Iris pigment epithelial cell (primary cell): ENCODE results near the gene SLC16A3.
"Not testable (repeated sequence)": the region's sequence is repeated elsewhere in the genome, so short reads cannot be mapped to it uniquely, and the experiment has no call there.

Experiments used
- DNase-seq: peaks from one replicate; pipeline ENCODE4 v3.0.0-alpha.2; 2011; ENCODE audit warnings: low read depth

The SLC16A3 gene

DNA sequence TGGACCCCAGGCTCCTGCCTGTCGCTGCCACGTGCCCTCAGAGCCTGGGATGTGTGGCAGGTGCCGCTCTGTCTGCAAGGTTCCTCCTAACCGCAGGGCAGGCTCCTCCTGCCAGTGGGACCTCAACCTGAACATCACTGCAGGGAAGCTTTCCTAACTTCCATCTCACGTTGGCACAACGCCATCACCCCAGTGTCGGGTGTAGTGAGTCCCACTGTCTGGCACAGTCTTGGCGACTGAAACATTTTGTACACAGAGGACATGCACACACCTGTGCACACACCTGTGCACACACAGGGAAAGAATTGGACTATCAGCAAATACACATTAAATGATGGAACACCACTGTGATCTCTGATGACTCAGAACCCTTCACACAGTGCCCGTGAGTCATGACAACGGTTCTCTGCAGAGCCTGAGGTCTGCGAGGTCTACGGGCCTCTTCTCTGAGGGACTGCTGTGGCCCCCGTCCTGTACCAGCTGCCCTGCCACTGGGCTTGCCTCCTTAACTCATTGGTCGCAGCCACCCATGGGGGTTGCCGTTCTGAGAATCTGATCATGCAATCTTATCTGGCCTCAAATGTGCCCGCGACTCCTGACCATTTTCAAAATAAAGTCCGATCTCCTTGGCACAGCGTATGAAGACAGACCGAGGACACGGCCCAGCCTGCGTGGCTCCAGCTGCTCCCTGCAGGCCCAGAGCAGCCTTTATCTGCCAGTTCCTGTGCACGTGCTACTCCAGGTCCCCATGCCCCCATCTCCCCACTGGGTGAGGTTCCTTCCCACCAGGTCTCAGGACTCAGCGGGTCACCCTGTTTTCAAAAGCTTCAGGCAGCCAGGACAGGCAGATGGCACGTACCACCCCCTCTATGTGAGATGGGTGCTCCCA is 23.8 kb upstream of the SLC16A3 start:
- peak; percentile 85 for DNase-seq

DNA sequence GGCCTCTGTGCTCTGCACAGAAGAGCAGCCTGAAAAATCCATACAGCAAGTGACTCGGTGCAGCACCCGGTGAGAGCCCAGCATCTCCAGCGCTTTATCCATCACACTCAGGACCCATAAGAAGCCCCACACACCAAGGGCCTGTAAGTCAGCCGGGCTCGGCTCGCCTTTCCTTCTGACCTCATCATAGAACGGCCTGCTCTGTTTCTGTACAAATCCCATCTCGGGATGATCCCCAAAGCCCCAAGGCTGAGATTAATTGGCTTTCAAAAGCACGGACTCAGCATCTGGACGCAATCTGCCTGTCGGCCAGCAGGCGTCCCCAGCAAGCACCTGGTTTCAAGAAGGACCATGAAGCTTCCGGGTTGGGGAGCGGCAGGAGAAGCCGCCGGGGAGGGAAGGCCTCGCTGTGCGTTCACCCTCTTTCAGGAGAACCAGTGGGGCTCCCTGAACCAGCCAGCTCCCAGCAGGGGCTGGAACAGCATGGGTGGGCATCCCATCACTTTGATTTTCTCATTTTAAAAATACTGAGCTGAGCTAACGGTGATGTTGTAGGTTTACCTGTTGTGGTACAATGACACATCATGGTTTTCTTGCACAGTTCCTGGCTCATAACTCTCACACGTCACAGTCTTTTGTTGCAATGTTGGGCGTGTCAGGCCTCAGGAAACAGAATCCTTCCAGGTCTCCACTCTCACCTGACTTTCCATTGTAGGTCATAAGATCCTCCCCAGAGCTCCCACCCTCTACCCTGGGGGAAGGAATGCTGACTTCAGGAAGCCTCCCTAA is 22.9 kb upstream of the SLC16A3 start:
- peak; percentile 90 for DNase-seq

DNA sequence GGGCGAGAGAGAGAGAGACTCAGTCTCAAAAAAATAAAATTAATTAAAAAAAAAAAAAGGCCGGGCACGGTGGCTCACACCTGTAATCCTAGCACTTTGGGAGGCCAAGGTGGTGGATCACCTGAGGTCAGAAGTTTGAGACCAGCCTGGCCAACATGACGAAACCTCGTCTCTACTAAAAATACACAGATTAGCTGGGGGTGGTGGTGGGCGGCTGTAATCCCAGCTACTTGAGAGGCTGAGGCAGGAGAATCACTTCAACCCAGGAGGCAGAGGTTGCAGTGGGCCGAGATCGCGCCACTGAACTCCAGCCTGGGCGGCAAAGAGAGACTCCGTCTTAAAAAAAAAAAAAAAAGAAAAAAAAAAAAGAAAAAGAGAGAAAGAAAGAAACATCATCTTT is 18.2 kb upstream of the SLC16A3 start:
- DNase-seq: not testable (repeated sequence)

DNA sequence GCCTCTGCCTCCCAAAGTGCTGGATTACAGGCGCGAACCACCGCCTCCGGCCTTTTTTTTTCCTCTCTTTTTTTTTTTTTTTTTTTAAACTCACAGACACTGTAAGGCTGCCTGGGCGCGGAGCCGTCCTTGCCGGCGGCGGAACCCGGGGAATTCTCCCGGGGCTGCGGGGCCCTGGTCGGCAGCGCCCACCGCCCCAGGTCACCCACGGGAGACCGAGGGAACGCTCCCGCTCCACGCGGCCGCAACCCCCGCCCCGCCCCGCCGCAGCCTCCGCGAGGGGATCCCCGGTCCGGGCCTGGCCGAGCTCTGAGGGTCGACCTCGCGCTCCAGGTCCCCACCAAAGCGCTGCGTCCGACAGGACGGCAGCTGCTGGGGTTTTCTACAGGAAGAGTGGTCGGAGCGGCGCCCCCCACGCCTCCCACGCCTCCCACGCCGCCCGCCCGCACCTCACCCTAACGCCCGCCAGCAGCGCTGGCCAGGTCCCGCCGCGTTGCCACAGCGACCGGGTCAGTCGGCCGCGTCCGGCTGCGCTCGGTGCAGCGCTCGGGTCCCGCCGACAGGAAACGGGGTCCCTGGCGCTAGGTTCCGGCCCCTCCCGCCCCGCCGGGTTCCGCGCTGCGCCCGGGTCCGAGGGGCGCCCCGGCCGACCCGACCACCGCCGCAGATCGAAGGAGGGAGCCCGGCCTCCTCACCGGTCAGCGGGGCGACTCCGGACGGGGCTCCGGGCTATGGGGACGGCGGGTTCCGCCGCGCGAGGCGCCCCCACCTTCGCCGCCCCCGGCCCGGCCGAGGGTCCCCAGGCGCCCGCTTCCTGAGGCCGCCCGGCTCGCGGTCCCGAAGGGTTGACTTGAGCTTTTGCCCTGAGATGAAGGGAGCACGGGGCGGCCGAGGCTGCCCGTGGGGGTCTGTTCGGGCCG is 16.3 kb upstream of the SLC16A3 start, which contains the start of gene CCDC57:
Gene CCDC57, minus strand, starts transcription at position 512 of the 920 bp plus-strand sequence. CDS start 10,898 bp downstream, outside the sequence.
- peak; percentile 79 for DNase-seq

DNA sequence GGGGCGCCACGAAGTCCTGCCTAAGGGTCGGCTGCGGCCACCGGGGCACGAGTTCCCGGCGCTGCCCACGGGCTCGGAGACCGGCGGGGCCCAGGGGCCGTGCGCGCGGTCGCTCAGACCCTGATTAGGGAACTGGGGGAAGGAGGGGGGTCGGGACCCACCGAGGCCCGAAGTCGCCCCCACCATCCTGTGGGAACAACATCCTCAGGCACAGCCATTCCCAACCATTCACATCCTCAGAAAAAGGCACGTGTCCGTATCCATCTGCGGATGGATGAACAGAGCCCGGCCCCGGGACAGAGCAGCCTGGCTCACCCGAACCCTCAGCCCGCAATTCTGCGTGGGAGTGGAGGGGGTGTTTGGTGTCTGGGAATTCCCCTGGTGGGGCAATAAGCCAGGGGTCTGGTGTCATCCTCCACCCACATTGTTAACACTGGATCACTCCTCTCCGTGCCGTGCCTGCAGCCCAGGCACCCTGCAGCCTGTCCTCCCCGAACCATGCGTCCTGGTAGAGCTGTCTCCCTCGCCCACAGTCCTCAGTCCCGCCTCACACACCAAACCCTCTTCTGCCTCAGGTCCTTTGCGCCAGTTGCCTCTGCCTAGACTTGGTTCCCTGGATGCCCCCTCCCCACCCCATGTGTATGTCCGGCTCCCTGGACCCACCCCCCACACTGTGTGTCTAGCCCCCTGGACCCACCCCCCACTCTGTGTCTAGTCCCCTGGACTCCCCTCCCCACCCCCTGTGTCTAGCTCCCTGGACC is 15.4 kb upstream of the SLC16A3 start:
- DNase-seq: peak; percentile 85

DNA sequence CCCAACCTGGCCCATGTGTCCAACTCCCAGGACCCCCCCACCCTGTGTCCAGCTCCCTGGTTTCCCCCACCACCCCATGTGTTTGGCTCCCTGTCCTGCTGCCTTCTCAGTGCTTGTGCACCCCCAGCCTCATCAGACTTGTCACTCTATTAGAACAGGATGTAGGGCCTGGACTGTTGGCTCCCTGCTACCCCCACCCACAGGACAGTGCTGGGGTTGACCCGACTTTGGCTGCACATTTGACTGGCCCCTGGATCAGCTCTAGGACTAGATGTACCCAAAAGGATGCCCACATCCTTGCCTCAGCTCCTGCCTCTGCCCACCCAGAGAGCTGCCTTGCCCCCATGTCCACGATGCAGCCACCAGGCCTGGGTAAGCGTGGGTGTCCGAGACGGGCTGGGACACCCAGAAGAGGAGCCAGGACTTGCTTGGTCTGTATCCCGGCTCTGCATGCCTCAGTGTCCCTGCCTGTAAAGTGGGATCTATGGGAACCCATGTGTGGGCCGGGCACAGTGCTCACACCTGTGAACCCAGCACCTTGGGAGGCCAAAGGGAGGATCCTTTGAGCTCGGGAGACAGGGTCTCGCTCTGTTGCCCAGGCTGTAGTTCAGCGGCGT is 14.7 kb upstream of the SLC16A3 start:
- no peak for DNase-seq

DNA sequence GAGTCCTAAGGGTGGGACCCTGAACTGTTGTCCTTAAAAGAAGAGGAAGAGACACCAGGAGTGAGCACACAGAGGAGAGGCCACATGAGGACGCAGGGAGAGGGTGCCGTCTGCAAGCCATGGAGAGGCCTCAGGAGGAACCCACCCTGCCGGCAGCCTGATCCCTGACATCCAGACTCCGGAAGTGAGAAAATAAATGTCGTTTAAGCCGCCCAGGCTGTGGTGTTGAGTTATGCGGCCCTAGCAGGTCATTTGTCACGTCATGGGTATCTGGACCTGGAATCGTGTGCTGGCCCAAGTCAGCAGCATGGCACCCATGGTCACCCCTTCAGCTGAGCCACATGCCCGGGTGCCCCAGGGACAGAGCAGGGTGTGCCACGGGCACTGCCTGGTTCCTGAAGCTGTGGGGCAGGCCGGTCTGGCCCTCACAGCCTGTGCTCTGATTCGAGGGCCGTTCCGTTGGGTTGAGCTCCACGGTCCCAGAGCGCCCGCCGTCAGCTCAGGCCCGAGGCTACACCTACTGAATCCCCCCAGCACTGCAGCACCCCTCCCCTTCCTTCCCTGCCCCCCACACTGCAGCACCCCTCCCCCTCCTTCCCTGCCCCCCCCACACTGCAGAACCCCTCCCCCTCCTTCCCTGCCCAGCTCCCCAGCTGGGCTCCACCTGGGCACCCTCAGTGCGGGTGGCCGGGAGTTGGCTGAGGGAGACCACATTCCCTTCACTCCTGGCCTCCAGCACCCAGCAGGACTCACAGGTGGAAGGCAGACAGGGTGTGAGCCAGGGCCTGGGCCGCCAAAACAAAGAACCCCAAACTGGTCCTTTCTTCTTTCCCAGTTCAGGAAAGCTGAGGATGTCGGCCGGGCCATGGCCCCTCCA is 13.5 kb upstream of the SLC16A3 start:
- DNase-seq: no peak

DNA sequence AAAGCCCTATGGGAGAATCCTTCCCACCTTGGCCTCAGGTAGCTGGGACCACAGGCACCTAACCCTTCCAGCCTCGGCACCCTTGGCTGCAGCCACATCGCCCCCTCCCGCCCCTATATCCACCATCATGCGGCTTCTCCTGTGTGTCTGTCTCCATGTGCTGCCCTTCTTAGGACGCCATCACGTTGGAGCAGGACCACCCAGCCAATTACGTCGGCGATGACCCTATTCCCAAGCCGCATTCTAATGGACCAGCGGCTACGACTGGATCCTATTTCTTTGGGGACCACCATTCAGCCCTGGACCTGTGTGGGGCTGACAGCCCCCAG is 12.9 kb upstream of the SLC16A3 start:
- DNase-seq: no peak

DNA sequence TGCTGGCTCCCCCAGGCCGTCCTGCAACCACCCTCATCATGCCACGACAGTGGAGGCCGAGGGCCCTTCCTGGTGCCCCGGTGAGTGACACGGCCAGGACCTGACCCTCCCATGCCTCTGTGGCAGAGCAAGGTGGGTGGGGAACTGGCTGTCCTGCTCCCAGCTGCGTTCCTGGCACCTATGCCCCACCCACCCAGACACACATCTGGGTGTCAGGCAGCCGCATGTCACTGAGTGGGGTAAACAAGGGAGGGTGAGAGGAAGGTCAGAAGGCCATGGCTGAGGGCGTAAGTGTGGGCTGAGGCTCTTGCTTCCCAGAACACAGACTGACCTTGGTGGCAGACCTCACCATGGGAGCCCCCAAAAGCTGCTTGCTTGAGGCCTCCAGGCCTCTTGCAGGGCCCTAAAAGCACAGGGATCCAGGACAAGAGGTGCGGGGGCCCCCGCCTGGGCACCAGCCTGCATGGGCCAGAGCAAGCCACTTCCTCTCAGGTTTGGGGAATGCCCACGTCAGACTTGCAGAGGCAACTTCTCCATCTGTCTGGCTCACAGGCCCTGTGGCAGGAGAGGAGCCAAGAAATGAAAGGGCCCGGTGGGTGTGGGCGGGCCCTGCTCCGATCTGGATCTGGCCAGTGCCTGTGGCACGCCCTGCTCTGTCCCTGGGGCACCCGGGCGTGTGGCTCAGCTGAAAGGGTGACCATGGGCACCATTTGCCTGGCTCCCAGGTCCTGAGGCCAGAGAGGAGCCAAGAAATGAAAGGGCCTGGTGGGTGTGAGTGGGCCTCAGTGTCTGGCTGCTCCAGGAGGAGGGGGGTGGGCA is 12.3 kb upstream of the SLC16A3 start:
- peak; percentile 82 for DNase-seq

DNA sequence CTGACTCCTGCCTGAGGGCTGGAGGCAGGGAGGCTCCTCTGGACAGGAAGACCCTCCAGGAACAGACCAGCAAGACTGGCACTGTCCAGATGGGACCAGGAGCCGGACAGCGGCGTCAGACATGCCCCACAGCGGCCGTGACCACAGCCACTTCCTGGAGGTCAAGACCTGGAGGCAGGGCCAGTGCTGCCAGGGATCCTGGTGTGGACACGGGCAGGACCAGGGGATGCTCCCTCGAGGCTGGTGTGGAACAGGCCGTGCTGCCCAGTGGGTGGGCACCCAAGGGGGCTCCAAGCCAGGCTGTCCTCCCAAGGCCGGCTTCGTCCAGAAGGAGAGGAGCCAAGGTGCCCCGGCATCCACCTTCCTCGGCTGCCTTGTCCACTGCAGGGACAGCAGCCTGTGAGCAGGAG is 11.7 kb upstream of the SLC16A3 start:
- no peak for DNase-seq

DNA sequence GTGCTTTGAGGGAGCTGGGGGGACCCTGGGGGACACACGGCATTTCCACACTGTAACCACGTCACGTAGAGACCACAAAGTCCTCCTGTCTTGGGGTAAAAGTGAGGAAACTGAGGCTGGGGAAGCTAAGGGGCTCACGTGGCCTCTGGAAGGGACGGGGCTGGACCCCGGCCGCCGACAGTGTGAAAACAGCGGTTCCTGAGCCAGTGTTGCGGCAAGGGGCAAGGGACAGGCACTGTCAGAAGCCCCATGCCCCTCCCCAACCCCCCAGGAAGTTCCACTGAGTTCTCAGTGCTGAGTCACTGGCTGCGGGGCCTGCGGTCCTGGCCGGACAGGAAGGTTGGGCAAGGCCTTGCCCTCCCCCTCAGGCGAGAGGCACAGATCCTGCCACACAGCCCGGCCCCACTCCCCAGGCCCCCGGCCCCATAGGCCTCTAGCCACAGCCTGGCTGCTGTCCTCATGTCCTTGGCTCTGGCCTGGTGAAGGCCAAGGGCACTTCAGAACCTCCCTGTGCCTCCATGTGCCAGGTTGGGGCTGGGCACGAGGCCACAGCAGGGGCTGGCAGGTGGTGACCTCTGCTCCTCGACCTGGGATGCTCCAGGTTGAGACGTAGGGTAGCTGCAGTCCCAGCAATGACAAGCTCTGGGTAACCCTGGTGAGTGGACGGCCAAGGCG is 11.2 kb upstream of the SLC16A3 start:
- peak; percentile 94 for DNase-seq

DNA sequence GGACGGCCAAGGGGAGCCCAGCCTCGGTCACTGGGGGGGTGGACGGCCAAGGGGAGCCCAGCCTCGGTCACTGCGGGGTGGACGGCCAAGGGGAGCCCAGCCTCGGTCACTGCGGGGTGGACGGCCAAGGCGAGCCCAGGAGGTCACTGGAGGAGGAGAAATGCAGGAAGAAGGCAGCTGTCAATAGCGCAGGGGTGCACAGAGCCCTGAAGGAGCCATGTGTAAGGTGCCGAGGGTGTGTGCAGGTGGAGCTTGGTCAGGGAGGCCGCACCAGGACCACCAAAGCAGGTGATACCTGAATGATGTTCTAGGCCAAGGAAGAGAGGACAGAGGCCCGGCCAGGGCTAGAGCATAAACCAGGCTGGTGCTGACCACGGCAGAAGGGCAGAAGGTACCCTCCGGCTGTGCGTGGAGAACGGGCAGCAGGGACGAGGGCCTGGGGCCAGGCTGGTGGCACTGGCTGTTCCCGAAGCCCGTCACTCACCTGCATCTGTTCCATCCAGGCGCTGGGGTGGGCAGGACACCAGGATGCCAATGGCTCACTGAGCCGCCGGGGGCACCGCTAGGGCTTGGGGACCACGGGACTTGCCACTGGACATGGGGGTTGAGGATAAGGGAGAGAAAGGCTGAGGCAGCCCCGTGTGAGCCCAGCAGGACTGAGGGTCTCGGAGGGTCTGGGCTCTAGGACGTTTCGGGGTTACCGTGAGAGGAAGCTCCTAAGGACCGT is 10.3 kb upstream of the SLC16A3 start:
- DNase-seq: no peak

DNA sequence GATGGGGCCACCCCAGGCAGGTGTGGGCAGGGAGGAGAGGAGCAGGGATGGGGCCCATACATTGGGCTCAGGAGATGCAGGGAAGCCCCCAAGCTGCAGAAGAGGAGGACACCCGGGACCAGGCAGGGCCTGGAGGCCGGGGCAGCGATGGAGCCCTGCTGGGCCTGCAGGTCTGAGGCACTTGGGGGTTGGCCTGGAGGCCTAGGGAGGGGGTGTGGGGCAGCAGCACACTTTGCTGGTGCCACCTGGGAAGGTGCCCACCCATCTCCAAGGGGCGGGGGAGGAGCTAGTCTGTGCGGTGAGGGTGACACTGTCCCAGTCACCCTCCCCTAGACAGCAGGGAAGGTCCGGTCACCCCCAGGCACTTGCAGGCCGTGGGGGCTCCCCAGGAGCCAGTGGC is 9.8 kb upstream of the SLC16A3 start:
- DNase-seq: no peak

DNA sequence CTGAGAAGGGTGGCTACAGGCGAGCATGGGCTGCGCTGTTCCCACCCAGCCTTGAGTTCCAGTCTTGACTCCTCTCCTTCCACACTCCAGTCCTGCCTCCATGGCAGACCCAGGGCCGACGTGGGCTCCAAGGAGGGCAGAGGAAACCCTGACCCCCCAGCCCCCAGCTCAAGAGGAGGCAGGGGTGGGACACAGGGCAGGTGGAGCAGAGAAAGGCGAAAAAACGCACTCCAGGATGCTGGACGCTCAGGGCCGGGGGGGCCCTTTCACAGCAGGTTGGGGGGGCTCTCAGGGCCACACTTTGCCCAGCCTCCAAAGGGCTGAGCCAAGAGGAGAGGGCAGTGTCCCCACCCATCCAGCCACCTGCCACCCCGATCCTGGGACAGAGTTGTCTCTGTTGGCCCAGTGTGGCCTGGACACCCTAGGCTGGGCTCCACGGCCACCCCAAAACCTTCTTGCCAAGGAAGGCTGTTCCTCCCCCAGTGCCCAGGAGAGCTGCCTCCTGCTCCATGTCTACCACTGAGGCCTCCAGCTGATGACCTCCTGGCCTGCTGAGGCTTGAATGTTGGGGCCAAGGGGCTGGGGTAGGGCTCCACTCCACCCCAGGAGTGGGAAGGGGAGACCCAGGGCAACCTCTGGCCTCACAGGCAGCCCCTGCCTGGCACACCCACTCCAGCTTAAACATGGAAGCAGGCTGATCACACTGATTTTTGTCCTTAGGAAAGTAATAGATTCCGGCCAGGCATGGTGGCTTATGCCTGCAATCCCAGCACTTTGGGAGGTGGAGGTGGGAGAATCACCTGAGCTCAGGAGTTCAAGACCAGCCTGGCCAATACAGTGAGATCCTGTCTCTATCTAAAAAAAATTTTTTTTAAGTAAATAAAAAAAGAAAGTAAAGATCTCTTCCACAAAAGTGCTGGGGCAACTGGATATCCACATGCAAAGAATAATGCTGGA is 8.8 kb upstream of the SLC16A3 start:
- no peak for DNase-seq

DNA sequence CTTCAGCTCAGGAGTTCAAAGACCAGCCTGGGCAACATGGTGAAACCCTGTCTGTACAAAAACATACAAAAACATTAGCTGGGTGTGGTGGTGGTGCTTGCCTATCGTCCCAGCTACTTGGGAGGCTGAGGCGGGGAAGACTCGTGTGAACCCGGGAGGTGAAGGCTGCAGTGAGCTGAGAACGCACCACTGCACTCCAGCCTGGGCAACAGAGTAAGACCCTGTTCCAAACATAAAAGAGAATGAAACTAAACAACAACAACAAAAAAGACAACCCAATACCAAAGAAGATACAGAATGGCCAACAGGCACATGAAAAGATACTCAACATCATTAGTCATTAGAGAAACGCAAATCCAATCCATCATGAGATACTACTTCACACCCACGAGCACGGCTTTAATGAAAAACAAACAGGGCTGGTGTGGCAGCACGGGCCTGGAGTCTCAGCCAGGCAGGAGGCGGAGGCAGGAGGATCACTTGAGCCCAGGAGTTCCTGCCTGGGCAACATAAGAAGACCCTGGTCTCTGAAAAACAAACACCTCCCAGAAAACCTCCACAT is 7.4 kb upstream of the SLC16A3 start:
- DNase-seq: no peak

DNA sequence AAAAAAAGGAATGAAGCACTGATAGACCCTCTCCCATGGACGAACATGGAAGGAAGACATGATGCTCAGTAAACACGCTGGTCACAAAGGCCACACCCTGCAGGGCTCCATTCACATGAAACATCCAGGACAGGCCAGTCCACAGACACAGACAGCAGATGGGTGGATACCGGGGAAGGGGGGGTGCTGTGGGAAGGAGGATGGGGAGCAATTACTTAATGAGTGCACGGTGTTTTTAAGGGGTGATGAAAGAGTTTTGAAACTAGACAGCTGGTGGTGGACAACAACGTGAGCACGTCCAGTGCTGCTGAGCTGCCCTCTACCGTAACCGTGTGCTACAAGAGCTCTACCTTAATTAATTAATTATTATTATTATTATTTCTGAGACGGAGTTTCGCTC is 6.0 kb upstream of the SLC16A3 start:
- DNase-seq: no peak
